Heart left ventricle (tissue), 16 donors: ENCODE results near the gene NLK. TPM values are rescaled to one million over a fixed set of nuclear protein-coding genes. Genes with fewer than 3 reads are reported as not detected.
"Not testable (repeated sequence)": the region's sequence is repeated elsewhere in the genome, so short reads cannot be mapped to it uniquely, and the experiment has no call there.

Source experiments
- ATAC-seq, 4 donors: fragments of 200-7000 bp; cut with Tn5 transposase; one replicate each; pipeline ENCODE4 v1.9.1; 2020 to 2022; ENCODE audit warnings: moderate library complexity in 4 of 4, mild to moderate bottlenecking in 3 of 4, moderate number of reproducible peaks in 1 of 4
- DNase-seq, 5 donors: peaks; one replicate each; pipeline ENCODE4 v3.0.0-alpha.2; 2020
- H3K27ac ChIP-seq, 12 donors: fragments of 200-600 bp; sonication (generic) in 4 of 12; one replicate each; pipeline versions ENCODE4 v1.5.0 to v1.8.0; 2016 to 2022; ENCODE audit warnings: mild to moderate bottlenecking in 2 of 12
- H3K27me3 ChIP-seq, 9 donors: fragments of 200-600 bp; sonication (generic) in 2 of 9; one replicate each; pipeline versions ENCODE4 v1.5.1 to v1.8.0; 2016 to 2022; ENCODE audit warnings: mild to moderate bottlenecking in 3 of 9
- H3K36me3 ChIP-seq, 9 donors: fragments of 200-600 bp; sonication (generic) in 2 of 9; one replicate each; pipeline versions ENCODE4 v1.5.0 to v1.8.0; 2018 to 2022; ENCODE audit warnings: mild to moderate bottlenecking in 2 of 9
- H3K4me1 ChIP-seq, 12 donors: fragments of 200-600 bp; sonication (generic) in 4 of 12; one replicate each; pipeline versions ENCODE4 v1.5.0 to v1.8.0; 2016 to 2022; ENCODE audit warnings: mild to moderate bottlenecking in 3 of 12
- H3K4me3 ChIP-seq, 12 donors: fragments of 200-600 bp; sonication (generic) in 4 of 12; one replicate each; pipeline versions ENCODE4 v1.5.0 to v1.8.0; 2017 to 2022; ENCODE audit warnings: mild to moderate bottlenecking in 9 of 12, moderate library complexity in 4 of 12
- H3K9me3 ChIP-seq, 12 donors: fragments of 200-600 bp; sonication (generic) in 4 of 12; one replicate each; pipeline versions ENCODE4 v1.5.0 to v1.8.0; 2016 to 2022; ENCODE audit warnings: mild to moderate bottlenecking in 1 of 12
- POLR2A ChIP-seq, 2 donors: fragments of 450-650 bp; IDR thresholded peaks; one replicate each; pipeline ENCODE4 v1.6.1; 2017; ENCODE audit warnings: antibody characterized with exemption in 2 of 2, mild to moderate bottlenecking in 2 of 2, moderate library complexity in 2 of 2
- WGBS, 4 donors: extraction: QIAGEN DNeasy Blood & Tissue Kit in 2 of 4; methylation state at CpG; one replicate each; pipeline versions ENCODE4 v1.1.5 to v1.1.7; 2013 to 2018; 5-methylcytosine and 5-hydroxymethylcytosine counted together
- intact Hi-C, 10 donors: fragments of 100-400 bp; cut with DNase I; formaldehyde crosslinking; loops; one replicate each; pipeline versions ENCODE4 v1.11.1 to v1.14.2; 2022
- polyA plus RNA-seq, 2 donors: library from polyadenylated mRNA; stranded (reverse); fragments of 200-250 nt; gene quantifications; one replicate each; pipeline ENCODE4 v1.2.3, GENCODE V29; 2013
- total RNA-seq, 9 donors: library from RNA; depleted of rRNA in 2 of 9; stranded (reverse); fragments of >200 nt in 2 of 9; fragmentation: NEBNext Ultra II Directional in 3 of 9; extraction: Animal tissue kit (Norgen Biotek cat#: 25700) in 3 of 9; gene quantifications; one replicate each; pipeline versions ENCODE4 v1.1.0 to v1.2.4, GENCODE V29; 2016 to 2023
- TF ChIP-seq, protein P1 (sequence below), 12 donors: fragments of 200-600 bp; sonication (generic) in 4 of 12; IDR thresholded peaks; one replicate each; pipeline versions ENCODE4 v1.5.0 to v1.8.0; 2018 to 2022; ENCODE audit warnings: antibody characterized with exemption in 12 of 12, mild to moderate bottlenecking in 5 of 12
- donor health status: ischemic (EF 13 %, LVEDD 7.1; RV severe dilation, severe dysfunction).
- donor health status: healthy with polysubstance abuse.
- donor health status: DM: no; HTN: yes; CAD: no.
- donor health status: DM: no; HTN: no; CAD: no.
- donor health status: ischemic (EF 25% LVEDD 6.9; RV normal size, moderate dysfunction).
- donor health status: ischemic (EF 25% LVEDD 5.7; RV mildly dilated, moderate dysfunction).
- donor health status: healthy.
- donor health status: DM: yes; HTN: yes; CAD: no.
- donor health status: ischemic (EF 35%, LVEDD 5.7; RV mildly dilated, moderate dysfunction).
- donor health status: nonischemic (EF 11% LVEDD 7.7; RV severe dilation, severe dysfunction).
- donor health status: DM: yes; HTN: yes; CAD: no.
- donor health status: PGD.
- donor health status: ischemic (EF 29% LVEDD 5.4; RV normal size, mild dysfunction).
- donor health status: nonischemic (EF 23%, LVEDD 6.1; RV moderate dilation, normal function).

Gene NLK
- total and polyA plus RNA-seq, 11 donors: 8.1 to 29.1 (median 20.0) TPM

DNA sequence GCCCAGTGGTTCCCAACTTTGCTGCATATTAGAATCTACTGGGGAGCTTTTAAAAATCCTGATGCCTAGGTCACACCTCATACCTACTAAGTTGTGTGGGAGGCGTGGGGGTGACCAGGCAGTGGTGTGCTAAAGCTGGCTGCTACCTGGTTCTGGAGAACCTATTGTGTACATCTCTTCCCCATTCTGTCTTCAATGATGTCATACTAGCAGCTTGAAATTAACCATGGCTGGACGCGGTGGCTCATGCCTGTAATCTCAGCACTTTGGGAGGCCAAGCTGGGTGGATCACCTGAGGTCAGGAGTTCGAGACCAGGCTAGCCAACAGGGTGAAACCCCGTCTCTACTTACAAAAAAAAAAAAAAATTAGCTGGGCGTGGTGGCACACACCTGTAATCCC is 11.3 kb upstream of the NLK start:
- intact Hi-C loops: loop anchor here in 1 of 10 donors (10.0 kb wide), 1 partner anchor 46 kb away; no protein-coding TSS in a partner anchor
- H3K27ac ChIP-seq: no peak overlapping the region

DNA sequence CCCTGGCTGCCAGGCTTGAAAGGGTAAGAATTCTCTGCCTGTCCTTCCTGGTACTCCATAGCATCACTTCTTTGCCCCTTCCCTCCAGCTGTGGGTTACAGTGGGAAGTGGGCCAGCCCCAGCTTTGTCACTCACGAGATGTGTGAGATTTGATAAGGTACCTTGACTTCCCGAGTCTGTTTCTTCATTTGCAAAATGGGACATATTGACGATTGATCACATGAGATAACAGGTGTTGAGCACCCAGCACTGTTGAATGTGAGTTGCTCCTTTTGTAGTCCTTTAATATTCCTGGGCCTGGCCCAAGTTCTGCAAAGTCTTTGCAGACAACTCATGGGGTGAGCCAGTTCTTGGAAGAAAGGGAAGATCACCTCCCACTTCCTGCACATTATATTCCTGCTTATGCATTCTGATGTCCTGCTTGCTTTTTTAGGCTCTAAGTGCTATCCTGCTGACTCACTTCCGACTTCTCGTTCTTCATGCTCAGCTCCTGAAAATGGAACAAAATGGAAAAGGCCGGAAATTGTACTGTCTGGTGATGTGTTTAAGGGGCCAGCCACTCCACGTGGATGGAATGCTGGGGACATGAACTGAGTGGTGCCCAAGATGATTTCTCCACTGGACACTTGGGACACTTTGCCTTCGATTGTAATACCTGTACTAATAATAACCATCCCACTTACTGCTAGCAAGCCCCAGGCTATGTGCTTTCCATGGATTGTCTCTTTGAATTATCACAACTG is 8.3 kb upstream of the NLK start:
- 38 to 58% (median 43%) methylated on average over 8 of the region's 8 CpGs for WGBS, 4 donors
- intact Hi-C loops: loop anchor here in 1 of 10 donors (10.0 kb wide), 1 partner anchor 49 kb away; no protein-coding TSS in a partner anchor
- Histone ChIP-seq H3K4me3 (no peak overlapping the region), H3K27me3 (no peaks in the 10 kb centered on the region), H3K27ac (peak overlapping the region in 9 of 12 donors; percentile 6 to 72 (median 43)), H3K4me1 (peaks cover 0 to 25% (median 3%) of the 10 kb centered on the region in 12 donors), H3K9me3 (no peaks in the 10 kb centered on the region), H3K36me3 (no peaks in the 10 kb centered on the region)
- peak; percentile 61 to 95 (median 80) for ATAC-seq
- TF ChIP-seq, protein P1, sequence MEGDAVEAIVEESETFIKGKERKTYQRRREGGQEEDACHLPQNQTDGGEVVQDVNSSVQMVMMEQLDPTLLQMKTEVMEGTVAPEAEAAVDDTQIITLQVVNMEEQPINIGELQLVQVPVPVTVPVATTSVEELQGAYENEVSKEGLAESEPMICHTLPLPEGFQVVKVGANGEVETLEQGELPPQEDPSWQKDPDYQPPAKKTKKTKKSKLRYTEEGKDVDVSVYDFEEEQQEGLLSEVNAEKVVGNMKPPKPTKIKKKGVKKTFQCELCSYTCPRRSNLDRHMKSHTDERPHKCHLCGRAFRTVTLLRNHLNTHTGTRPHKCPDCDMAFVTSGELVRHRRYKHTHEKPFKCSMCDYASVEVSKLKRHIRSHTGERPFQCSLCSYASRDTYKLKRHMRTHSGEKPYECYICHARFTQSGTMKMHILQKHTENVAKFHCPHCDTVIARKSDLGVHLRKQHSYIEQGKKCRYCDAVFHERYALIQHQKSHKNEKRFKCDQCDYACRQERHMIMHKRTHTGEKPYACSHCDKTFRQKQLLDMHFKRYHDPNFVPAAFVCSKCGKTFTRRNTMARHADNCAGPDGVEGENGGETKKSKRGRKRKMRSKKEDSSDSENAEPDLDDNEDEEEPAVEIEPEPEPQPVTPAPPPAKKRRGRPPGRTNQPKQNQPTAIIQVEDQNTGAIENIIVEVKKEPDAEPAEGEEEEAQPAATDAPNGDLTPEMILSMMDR (IDR thresholded peaks at IDR 0.05): no peak
- no peak for TF ChIP-seq POLR2A (IDR thresholded peaks at IDR 0.05)
- DNase-seq: peak in 1 of 5 donors; percentile 18

More for the DNA sequence above, 11.3 kb upstream of the NLK start:
- H3K4me3 ChIP-seq: no peak overlapping the region
- H3K27me3 ChIP-seq: no peaks in the 10 kb centered on the region
- no peaks in the 10 kb centered on the region for H3K36me3 ChIP-seq
- H3K9me3 ChIP-seq: peaks cover 0 to 6% (median 0%) of the 10 kb centered on the region in 12 donors
- H3K4me1 ChIP-seq: peaks cover 0 to 26% (median 3%) of the 10 kb centered on the region in 12 donors
- WGBS, 4 donors: 88 to 92% (median 90%) methylated on average over 6 of the region's 6 CpGs
- ATAC-seq: no peak
- DNase-seq: no peak
- TF ChIP-seq, protein P1 (IDR thresholded peaks at IDR 0.05): no peak
- no peak for TF ChIP-seq POLR2A (IDR thresholded peaks at IDR 0.05)

DNA sequence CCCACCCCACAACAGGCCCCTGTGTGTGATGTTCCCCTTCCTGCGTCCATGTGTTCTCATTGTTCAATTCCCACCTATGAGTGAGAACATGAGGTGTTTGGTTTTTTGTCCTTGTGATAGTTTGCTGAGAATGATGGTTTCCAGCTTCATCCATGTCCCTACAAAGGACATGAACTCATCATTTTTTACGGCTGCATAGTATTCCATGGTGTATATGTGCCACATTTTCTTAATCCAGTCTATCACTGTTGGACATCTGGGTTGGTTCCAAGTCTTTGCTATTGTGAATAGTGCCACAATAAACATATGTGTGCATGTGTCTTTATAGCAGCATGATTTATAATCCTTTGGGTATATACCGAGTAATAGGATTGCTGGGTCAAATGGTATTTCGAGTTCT is 7.0 kb upstream of the NLK start:
- H3K4me3 ChIP-seq, H3K36me3 ChIP-seq, H3K9me3 ChIP-seq, DNase-seq, H3K27ac ChIP-seq, ATAC-seq, H3K27me3 ChIP-seq: not testable (repeated sequence)
- intact Hi-C loops: loop anchor here in 1 of 10 donors (10.0 kb wide), 1 partner anchor 51 kb away; no protein-coding TSS in a partner anchor
- H3K4me1 ChIP-seq: peaks cover 0 to 22% (median 3%) of the 10 kb centered on the region in 12 donors
- 87 to 98% (median 95%) methylated on average over 4 of the region's 4 CpGs for WGBS, 4 donors

DNA sequence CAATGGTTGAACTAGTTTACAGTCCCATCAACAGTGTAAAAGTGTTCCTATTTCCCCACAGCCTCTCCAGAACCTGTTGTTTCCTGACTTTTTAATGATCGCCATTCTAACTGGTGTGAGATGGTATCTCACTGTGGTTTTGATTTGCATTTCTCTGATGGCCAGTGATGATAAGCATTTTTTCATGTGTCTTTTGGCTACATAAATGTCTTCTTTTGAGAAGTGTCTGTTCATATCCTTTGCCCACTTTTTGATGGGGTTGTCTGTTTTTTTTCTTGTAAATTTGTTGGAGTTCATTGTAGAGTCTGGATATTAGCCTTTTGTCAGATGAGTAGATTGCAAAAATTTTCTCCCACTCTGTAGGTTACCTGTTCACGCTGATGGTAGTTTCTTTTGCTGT is 6.6 kb upstream of the NLK start:
- not testable (repeated sequence) for H3K4me3 ChIP-seq, ATAC-seq, H3K27me3 ChIP-seq, DNase-seq, H3K9me3 ChIP-seq, H3K27ac ChIP-seq, H3K36me3 ChIP-seq
- WGBS, 4 donors: 92 to 95% (median 93%) methylated on average over 2 of the region's 2 CpGs
- peaks cover 0 to 25% (median 3%) of the 10 kb centered on the region in 12 donors for H3K4me1 ChIP-seq
- intact Hi-C loops: loop anchor here in 1 of 10 donors (10.0 kb wide), 1 partner anchor 51 kb away; no protein-coding TSS in a partner anchor

DNA sequence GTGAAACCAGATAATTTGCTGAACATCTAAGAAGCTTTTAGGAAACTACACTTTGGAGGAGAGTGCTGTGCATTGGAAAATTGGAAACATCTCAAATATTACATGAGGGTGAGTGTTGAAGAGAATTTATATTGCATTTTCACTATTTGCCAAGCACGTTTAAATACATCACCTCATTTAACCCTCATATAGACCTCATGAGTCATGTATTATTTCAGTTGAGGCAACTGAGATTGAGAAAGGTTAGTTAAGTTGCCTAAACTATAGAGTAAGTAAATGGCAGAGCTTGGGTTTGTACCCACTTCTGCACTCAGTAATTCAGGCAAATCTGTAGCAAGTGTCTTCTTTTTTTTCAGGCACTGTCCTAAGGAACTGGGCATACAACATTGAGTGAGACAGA is 3.7 kb upstream of the NLK start:
- H3K4me1 ChIP-seq: peaks cover 6 to 30% (median 20%) of the 10 kb centered on the region in 12 donors
- WGBS, 4 donors: 20 to 48% (median 33%) methylated on average over 1 of the region's 1 CpG
- no peaks in the 10 kb centered on the region for H3K36me3 ChIP-seq
- DNase-seq (no peak), ATAC-seq (no peak)
- no peak overlapping the region for H3K4me3 ChIP-seq
- no peak overlapping the region for H3K27ac ChIP-seq
- intact Hi-C loops: loop anchor here in 1 of 10 donors (10.0 kb wide), 1 partner anchor 54 kb away; no protein-coding TSS in a partner anchor
- no peaks in the 10 kb centered on the region for H3K9me3 ChIP-seq
- no peaks in the 10 kb centered on the region for H3K27me3 ChIP-seq
- TF ChIP-seq, protein P1 (IDR thresholded peaks at IDR 0.05): no peak
- TF ChIP-seq POLR2A (IDR thresholded peaks at IDR 0.05): no peak
